Measurements from ENCODE around the gene HSBP1. TPM values are rescaled to one million over a fixed set of nuclear protein-coding genes. Genes with fewer than 3 reads are reported as not detected.

The HSBP1 gene
- total and polyA plus RNA-seq, 7 donors: 7.5 to 40.6 (median 16.9) TPM

DNA sequence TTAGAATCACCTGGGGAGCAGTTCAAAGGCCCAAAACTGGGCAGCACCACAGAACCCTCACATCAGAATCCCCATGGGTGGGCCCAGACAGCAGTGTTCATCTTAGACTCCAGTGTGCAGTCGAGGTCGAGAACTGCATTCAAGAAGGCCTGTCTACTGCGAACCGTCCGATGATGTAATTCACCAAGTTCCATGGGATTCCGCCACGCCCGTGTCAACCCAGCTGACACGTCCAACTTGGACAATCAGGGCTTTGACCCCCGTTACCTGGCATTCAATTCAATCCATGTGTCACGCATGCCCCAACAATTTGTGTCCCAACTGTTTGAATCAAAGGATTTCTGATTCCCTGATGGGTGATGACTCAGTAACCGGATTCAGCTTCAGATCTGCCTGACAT is 9.2 kb downstream of the HSBP1 start:
- Histone ChIP-seq H3K4me3 (no peak overlapping the region), H3K27me3 (no peaks in the 10 kb centered on the region), H3K4me1 (peaks cover 0 to 52% (median 37%) of the 10 kb centered on the region in 4 donors), H3K36me3 (peaks cover 0 to 12% (median 2%) of the 10 kb centered on the region in 4 donors), H3K9me3 (no peaks in the 10 kb centered on the region), H3K27ac (no peak overlapping the region)
- intact Hi-C loops (cut with DNase I): no loop called here
- TF ChIP-seq, protein P1, sequence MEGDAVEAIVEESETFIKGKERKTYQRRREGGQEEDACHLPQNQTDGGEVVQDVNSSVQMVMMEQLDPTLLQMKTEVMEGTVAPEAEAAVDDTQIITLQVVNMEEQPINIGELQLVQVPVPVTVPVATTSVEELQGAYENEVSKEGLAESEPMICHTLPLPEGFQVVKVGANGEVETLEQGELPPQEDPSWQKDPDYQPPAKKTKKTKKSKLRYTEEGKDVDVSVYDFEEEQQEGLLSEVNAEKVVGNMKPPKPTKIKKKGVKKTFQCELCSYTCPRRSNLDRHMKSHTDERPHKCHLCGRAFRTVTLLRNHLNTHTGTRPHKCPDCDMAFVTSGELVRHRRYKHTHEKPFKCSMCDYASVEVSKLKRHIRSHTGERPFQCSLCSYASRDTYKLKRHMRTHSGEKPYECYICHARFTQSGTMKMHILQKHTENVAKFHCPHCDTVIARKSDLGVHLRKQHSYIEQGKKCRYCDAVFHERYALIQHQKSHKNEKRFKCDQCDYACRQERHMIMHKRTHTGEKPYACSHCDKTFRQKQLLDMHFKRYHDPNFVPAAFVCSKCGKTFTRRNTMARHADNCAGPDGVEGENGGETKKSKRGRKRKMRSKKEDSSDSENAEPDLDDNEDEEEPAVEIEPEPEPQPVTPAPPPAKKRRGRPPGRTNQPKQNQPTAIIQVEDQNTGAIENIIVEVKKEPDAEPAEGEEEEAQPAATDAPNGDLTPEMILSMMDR (IDR thresholded peaks at IDR 0.05): no peak
- TF ChIP-seq POLR2AphosphoS5 (IDR thresholded peaks at IDR 0.05) (no peak), POLR2A (IDR thresholded peaks at IDR 0.05) (no peak), EP300 (IDR thresholded peaks at IDR 0.05) (no peak)
- WGBS, 2 donors: 88 to 92% methylated on average over 12 of the region's 12 CpGs
- no peak for DNase-seq

DNA sequence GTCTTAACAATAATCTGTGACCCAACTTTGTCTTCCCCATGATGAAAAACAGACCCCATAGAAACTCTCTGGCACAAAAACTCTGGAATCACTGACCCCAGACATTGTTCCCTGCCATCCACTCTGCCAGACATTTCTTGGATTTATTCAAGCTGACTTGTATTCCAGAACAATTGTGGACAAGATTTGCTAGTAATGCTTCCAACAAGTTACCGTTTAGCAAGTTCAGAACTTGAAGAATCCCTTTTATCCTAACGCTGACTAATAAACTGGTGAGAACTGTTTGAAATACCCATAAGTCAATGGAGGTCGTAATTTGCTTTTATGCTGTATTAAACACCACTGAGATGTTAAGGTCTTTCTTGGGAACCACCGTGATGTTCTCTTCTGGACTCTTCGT is 10.5 kb downstream of the HSBP1 start:
- WGBS, 2 donors: 70 to 78% methylated on average over 5 of the region's 5 CpGs
- Histone ChIP-seq H3K9me3 (no peaks in the 10 kb centered on the region), H3K36me3 (peaks cover 0 to under 1% (median 0%) of the 10 kb centered on the region in 4 donors), H3K27me3 (no peaks in the 10 kb centered on the region), H3K4me1 (peaks cover 0 to 47% (median 37%) of the 10 kb centered on the region in 4 donors), H3K4me3 (no peak overlapping the region), H3K27ac (peak overlapping the region in 3 of 4 donors; percentile 42 to 59 (median 53))
- intact Hi-C loops (cut with DNase I): no loop called here
- TF ChIP-seq EP300 (IDR thresholded peaks at IDR 0.05) (no peak), POLR2AphosphoS5 (IDR thresholded peaks at IDR 0.05) (peak in 2 of 4 donors; percentile 27 to 44), POLR2A (IDR thresholded peaks at IDR 0.05) (no peak)
- TF ChIP-seq, protein P1 (IDR thresholded peaks at IDR 0.05): no peak
- no peak for DNase-seq

DNA sequence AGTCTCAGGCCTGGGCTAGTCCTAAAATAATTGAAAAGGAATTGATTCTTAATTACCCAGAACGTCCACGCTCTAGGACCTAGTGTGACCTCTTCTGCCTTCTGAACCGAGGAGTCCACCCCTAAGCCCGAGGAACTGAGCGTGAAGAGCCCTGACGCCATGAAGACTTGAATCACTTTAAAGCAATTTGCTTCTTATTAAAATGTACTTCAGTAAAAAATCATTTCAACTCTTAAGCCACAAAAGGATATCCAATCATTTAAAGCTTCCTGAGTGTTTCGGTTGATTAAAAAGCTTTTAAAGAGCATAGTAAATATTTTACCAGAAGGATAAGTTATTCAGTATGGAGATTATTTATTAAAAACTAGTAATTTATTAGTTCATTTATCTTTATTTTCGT is 11.6 kb downstream of the HSBP1 start:
- no peak for DNase-seq
- WGBS, 2 donors: 77 to 83% methylated on average over 8 of the region's 8 CpGs
- Histone ChIP-seq H3K9me3 (no peaks in the 10 kb centered on the region), H3K27me3 (no peaks in the 10 kb centered on the region), H3K4me3 (no peak overlapping the region), H3K36me3 (no peaks in the 10 kb centered on the region), H3K4me1 (peaks cover 0 to 36% (median 28%) of the 10 kb centered on the region in 4 donors), H3K27ac (no peak overlapping the region)
- intact Hi-C loops (cut with DNase I): no loop called here
- TF ChIP-seq POLR2A (IDR thresholded peaks at IDR 0.05) (no peak), EP300 (IDR thresholded peaks at IDR 0.05) (no peak)

DNA sequence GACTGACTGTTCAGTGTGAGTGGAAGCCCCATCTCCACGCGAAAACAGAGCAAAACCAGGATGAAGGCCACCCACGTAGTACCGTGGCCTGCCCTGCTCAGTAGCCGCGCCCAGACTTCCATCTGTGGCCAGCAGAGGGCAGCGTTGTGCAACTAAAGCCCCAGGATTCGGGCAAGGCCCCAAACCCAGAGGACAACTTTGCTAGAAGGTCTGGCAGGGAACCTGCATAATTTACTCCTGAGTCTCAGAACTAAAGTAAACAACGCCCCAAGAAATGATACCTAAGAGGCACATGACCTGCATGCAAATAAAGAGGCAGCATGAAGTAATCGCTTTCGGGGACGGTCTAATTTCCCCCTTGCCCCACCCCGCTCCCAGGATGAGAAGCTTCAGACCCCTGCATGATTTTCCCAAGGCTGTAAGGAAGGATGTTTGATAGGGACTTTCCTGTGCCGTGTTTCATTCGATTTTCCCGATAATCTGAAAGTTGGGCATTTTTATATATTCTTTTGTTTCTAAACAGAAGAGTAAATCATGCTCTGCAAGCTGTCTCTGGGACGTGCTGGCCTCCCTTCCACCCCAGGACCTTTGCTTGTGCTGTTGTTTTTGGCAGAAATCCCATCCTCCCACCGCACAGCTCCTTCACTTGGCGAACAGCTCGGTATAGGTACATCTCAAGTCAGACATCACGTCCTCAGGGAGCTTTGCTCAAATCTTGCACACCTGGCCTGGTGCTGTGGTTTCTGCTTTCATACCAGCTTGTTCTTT is 18.6 kb downstream of the HSBP1 start:
- no peaks in the 10 kb centered on the region for H3K27me3 ChIP-seq
- TF ChIP-seq EP300 (IDR thresholded peaks at IDR 0.05): no peak
- TF ChIP-seq POLR2A (IDR thresholded peaks at IDR 0.05): no peak
- peak; percentile 16 to 76 (median 54) for TF ChIP-seq POLR2AphosphoS5 (IDR thresholded peaks at IDR 0.05)
- TF ChIP-seq, protein P1 (IDR thresholded peaks at IDR 0.05): peak; percentile 67 to 95 (median 90)
- H3K36me3 ChIP-seq: no peaks in the 10 kb centered on the region
- intact Hi-C loops (cut with DNase I): loop anchor here (1.0 to 10.0 kb wide), 4 partner anchors 52 to 358 kb away; partner anchors contain the start of gene TAF1C
- H3K27ac ChIP-seq: no peak overlapping the region
- no peak overlapping the region for H3K4me3 ChIP-seq
- DNase-seq: peak; percentile 95
- 27 to 45% methylated on average over 21 of the region's 21 CpGs for WGBS, 2 donors
- no peaks in the 10 kb centered on the region for H3K9me3 ChIP-seq
- peaks cover 2 to 6% (median 4%) of the 10 kb centered on the region in 4 donors for H3K4me1 ChIP-seq

DNA sequence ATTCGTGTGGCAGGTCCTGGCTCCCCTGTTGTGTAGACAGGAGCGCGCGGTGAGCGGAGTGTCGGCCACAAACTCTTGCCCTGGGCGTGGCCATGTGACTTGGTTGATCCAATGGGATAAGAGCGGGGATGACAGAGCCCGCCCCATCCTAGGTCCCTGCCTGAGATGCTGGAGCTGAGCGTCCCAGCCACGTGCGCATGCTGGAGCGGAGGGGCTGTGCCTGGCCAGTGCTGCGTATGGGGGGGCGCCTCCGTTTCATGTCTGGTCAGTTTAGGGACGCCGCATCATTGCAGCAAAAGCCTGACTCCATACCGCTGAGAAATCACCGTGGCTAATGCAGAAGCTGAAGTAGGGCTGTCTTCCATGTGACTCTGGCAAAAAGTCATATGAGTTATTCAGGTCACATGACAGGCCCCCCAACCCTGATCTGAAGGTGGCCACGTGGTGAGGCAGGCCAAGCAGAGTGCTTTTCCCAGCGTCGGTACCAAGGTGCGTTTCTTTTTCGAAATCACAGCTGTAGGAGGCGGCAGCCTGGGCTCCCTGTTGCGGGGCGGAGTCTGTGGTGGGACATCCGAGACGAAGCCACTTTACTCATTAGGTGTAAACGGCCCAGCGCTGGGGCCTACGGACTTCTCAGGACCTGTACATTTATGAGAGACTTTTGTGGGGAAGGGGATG is 22.5 kb downstream of the HSBP1 start:
- WGBS, 2 donors: 89 to 90% methylated on average over 33 of the region's 33 CpGs
- no peaks in the 10 kb centered on the region for H3K36me3 ChIP-seq
- peaks cover 0 to 6% (median 3%) of the 10 kb centered on the region in 4 donors for H3K4me1 ChIP-seq
- no peaks in the 10 kb centered on the region for H3K27me3 ChIP-seq
- DNase-seq: peak; percentile 54
- H3K4me3 ChIP-seq: no peak overlapping the region
- TF ChIP-seq POLR2AphosphoS5 (IDR thresholded peaks at IDR 0.05): no peak
- no peak for TF ChIP-seq POLR2A (IDR thresholded peaks at IDR 0.05)
- TF ChIP-seq, protein P1 (IDR thresholded peaks at IDR 0.05): no peak
- no peak for TF ChIP-seq EP300 (IDR thresholded peaks at IDR 0.05)
- intact Hi-C loops (cut with DNase I): no loop called here
- no peak overlapping the region for H3K27ac ChIP-seq
- no peaks in the 10 kb centered on the region for H3K9me3 ChIP-seq

All from sigmoid colon (tissue), 7 donors.